GM19328 (cell line): ENCODE results near the gene PFDN4.

Source experiments
- ATAC-seq: cut with Tn5 transposase; IDR thresholded peaks from one replicate; pipeline ENCODE4 v1.9.1; 2021; ENCODE audit warnings: mild to moderate bottlenecking, moderate library complexity; ENCODE audit not compliant: unreplicated experiment

The PFDN4 gene

DNA sequence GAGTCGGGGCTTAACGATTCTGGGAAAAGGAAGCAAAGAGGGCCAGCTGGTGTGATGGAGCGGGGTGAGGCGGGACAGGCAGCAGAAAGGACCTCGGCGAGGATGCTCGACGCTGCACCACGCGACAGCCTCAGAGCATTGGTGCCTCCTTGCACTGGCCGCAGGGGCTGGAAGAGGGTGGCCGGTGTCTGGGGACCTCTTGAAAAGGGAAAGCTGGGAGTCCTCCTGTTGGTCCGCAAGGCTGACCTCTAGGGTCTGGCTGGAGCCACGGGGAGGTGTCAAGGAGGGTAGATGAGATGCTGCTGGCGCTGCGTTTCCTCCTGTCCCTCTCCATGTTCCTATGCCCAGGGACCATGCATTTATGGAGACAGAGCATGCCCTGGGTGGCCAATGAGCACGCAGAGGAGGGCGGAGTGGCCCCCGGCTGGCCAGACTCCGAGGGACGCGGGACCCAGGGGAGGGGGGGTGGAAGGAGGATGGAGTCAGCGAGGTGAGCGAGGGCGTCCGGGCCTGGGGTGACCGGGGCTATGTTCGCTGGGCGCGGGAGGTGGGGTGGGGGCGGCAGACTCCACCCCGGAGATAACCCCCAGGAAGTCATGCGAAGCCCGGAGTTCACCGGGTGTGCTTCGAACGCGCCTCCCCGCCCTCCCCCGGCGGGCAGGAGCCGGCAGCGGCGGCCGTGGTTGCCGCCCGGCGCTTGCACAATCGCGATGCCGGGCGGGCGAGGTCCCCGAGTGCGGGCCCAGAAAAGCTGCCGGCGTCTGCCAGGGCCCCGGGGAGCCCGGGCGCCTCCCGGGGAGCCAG is 34.0 kb upstream of the PFDN4 start, which contains the start of gene CYP24A1:
TSS of gene CYP24A1 (minus strand) at position 334 of the 804 bp plus-strand sequence. CDS start 407 bp downstream, outside the sequence.
- ATAC-seq, result no peak

DNA sequence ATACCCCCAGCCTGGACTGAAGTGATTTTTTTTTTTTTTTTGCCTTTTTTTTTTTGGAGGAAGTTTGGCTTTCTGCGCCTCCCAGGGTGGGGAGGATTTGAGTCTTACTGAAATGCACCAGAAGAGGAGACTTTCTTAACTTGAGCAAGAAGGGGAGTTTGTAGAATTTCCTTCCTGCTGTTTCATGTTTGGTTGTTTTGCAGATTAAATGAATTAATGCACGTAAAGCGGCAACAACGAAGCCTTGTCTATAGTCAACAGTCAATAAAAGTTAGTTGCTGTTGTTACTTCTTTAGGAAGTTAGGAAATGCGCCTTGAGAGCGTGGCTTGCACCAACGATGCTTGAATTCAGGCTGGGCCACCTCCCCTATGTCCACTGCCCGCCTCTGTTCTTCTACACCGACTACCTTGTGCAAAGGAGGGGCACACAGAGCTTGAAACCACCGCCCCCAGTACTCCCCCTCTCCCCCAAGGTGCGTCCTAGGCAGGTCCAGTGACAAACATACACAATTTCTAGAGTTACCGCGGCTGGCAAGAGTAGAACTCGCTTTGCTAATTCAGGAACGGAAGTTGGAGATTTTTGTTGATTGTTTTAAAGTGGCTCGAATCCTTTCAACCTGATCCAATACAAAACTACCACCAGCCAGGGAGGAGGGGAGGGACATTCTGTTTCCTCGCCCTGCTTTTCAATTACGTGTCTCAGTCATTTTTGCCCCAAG is 33.3 kb upstream of the PFDN4 start:
- no peak for ATAC-seq

DNA sequence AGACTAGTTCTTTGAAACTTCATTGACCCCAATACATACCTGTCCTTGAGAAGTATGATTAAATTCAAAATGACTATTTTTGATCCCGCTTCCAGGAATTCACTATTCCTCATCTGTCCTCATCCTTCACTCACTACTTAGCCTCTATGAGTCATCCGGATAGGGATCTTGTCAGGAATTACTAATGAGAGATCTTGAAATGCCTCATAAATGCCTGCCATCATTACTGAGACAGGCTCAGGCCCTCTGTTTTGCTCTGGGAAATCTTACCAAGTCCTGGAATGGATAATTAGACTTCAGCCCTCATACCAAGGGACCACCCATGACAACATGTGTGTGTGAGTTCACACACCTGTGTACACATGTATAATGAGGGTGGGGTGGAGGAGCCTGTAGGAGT is 31.3 kb upstream of the PFDN4 start:
- ATAC-seq, result no peak

- ATAC-seq, result no peak
These were observed 30.5 kb upstream of the PFDN4 start for GRCh38 chr20:54177378-54177777.

DNA sequence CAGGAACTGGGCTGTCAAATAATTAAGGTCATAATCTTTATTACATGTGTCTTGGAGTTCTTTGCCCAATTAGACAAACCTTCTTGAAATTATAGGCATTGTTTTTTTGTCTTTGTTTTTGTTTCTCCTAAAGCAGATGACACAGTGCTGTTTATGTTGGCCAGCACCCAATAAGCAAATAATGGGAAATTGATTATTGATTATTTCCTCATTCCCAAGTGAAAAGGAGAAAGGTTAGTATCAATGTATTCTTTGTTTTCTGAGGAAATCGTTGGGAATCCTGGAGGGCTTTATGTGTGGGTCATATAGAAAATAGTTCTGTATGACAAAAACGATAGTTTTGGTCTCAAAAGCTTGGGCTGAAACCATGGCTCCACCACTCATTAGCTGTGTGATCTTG is 29.6 kb upstream of the PFDN4 start:
- ATAC-seq, result no peak

DNA sequence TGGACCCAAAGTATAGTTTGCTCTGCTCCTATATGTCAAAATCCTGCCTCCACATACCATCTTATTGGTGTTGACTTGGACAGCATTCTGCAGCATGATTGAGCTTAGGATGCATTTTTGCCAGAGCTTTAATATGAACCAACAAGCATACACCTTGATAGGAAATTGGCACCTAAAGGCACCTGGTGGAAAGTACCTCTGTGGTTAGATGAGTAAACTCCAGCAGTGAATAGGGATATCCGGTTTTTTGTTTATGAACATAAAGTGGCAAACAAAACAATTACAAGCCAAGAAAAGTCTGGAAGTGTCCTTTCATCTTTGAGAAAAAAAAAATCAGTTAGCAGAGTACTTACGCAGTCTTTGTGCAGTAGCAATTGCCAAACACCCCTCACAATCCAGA is 27.9 kb upstream of the PFDN4 start:
- ATAC-seq, result no peak

GRCh38 chr20:54180931-54181330 is 27.0 kb upstream of the PFDN4 start:
- no peak for ATAC-seq

DNA sequence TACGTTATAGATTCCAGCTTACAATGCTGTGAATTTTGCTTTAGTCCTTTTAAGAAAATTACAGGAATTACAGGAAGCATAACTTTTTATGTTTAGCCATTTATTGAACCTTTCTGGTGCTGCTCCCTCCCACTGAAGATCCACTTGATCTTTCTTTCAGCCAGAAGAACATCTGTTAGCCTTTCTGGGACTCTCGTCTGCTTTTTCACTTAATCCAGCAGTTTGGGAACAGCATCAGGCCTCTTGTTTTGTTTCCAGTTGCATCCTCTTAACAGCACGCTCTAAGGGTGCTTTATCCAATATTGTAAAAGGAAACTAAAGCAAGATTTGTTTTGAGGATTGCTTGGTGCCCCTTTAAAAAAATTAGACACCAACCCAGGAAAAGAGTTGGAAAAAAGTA is 23.8 kb upstream of the PFDN4 start:
- no peak for ATAC-seq

- no peak for ATAC-seq
These were observed 22.8 kb upstream of the PFDN4 start for GRCh38 chr20:54184904-54185626.

DNA sequence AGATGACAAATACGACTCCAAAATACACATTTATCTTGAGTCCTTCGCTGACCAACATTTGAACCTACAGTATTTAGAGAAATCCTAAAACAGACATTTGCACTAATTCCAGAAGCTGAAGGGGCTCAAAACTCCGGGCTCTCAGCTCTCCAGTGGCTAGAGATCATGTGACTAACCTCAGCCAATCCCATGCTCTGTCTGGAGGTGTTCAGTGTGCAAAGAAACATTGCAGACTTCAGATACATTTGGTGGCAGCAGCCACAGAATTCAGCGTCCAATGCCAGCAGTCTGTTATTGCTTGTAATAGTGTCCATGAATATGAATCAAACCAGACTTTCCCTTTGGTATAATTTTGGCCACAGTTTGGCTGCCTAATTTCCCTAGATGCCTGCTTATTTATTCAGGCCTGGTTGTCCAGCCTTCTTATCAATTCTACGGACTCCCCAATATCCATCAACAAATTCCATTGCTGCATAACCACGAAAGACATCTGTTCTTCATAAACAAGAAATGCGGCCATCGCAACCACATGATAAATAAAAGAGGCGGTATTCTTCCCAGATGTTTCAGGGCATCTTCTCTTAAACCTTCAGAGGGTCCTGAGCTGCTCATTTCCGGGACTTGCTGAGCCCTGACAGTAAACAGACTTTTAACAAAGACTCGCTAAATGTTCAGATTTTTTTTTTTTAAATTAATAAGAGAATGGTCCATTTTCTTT is 19.6 kb upstream of the PFDN4 start:
- no peak for ATAC-seq

- ATAC-seq, result no peak
These were observed 18.3 kb upstream of the PFDN4 start for GRCh38 chr20:54189630-54190029.

GRCh38 chr20:54190217-54190616 is 17.7 kb upstream of the PFDN4 start:
- ATAC-seq, result no peak

DNA sequence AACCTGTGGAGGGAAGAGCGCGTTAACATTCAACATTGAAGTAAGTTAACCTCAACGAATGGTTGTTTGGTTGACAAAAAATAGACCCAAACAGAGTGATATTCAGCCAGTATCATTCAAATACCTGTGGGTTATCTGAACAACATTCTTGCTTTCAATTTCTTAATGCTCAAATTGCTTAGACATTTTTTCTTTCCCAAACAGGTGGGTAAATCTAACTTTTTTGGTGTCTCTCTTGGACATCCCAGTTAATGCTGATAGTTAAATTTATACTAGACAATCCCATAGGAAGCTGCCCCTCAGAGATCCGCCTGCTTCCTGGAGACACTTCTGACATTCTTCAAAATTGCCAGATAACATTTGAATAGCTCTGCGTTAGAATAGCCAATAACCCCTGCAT is 14.1 kb upstream of the PFDN4 start:
- no peak for ATAC-seq

GRCh38 chr20:54194724-54195438 is 13.0 kb upstream of the PFDN4 start:
- ATAC-seq, result no peak

DNA sequence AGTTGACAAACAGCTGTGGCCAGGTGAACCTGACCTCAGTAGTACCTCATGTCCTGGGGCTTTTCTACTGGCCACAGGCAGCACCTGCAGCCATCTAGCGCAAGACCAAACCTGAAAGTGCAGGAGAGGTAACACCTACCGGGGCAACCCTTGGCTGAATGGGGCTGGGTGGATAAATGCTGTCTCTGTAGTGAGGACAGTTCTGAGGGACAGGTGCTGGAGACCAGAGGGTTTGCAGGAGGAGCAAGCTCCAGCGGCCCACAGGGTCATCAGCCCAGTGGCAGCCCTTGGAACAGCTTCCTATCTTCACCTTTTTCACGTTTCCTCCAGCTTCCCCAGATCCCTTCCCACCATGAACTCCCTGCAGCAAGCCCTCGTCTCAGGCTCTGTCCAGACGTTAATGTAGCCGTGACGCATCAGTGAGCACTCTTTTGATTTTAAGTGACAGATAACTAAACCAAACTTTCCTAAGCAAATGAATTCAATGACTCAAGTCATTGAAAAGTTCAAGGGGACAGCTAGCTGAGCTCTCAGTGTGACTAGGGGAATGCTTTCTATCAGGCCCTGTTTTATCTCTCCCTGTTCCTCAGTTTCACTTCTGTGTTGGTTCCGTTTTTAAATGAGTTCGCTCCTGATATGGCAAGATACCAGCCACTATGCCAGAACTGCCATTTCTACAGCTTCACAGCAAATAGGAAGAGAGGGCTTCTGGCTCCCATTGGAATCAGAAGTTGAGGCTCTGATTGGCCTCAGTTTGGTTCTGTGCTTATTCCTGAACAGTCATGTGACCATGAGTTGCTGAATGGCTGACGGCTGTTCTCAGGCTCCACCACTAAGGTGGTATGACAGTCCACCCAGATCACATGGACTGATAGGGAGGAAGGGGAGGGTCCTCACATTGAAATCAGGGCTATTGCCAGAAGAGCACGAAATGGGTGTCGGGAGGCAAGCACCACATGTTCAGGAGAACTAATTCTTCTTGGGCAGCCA is 12.1 kb upstream of the PFDN4 start:
- no peak for ATAC-seq

DNA sequence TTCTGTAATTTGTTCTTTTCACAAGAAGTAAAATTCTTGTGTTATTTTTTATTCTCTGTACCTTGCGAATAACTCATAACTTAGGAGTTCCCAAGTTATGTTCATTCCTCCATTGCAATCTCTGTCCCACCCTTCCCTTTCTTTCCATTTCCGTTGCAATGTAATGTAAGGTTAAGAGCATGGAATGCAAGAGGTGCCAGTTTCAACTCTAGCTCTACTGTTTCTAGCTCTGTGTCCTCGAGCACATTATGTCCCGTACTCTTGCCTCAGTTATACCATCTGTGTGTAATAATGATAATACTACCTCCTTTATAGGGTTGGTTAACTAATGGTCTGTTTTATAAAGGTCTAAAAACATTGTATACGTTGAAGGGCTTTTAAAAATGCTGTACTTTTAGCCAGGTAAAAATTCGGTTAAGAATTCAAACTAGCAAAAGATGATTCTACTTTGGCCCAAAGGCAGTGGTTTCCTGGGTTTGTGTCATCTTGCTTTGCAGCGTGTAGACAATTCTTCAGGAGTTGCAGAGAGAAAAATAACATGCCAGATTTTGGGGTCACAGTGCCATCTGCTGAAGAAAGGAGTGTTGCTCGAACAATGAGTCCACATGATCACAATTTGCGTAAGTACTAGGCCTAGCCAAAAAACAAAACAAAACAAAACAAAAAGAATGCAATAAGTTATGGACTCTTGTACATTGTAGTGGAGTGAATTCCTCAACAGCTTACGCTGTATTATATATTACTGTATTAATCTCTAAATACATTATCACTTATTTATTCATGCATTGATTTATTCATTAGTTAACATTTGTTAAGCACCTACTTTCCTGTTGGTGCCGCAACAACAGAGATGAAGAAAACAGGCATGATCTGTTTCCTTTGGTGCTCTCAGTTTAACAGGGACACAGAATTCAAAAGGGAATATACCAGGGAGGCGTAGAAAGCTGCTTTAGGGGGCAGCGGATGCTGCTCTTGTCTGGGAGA is 10.0 kb upstream of the PFDN4 start:
- ATAC-seq, result no peak

DNA sequence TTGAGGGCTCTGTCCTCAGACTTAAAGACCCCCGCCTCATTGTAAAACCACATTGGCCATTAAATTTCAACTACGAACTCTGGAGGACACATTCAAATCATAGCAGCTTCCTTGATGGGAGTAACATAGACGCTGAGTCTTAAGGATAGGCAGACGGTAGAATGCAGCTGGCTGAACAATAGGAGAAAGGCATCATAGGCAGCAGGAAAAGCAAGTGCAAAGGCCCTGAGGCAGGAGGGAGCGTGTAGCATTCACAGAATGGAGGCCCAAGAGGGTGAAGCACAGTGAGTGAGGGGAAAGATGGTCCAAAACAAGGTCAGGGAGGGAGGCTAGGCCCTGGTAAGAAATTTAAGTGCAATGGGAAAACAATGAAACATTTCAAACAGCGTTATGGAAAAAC is 8.6 kb upstream of the PFDN4 start:
- ATAC-seq, result no peak

DNA sequence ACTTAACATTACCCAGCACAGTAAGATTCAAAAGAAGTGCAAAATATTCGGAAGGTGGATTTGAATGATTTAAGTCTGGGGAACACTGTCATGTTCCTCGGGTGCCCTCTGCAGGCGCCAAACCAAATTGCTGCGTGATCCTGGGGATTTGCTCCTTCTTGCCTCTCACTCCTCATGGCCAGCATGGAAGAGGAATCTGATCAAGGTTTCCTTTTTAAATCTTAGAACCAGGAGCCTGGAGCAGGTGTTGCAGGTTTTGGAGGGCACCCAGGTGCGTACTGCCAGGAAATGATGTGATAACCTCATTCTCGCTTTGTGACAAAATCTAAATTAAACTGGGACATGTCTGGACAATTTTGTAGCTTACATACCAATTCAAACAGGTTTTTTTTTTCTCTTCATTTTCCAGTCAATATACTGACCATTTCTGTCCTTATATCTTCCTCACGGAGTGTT is 8.1 kb upstream of the PFDN4 start:
- no peak for ATAC-seq
